Memory B cell (primary cell): ENCODE measurements around the gene NOC4L.
"Not testable (repeated sequence)": the region's sequence is repeated elsewhere in the genome, so short reads cannot be mapped to it uniquely, and the experiment has no call there.

Source experiments
- ATAC-seq: fragments of 150-1000 bp; cut with Tn5 transposase; 2 replicates; pipeline ENCODE4 v1.10.0; 2021; ENCODE audit warnings: low read depth, mild to moderate bottlenecking, moderate library complexity
- DNase-seq, 2 donors: peaks; one replicate each; pipeline ENCODE4 v3.0.0; 2022; ENCODE audit warnings: low spot score in 2 of 2
- H3K27ac Mint-ChIP-seq: one replicate; pipeline ENCODE4 v1.8.0; 2022; ENCODE audit warnings: mild to moderate bottlenecking, moderate library complexity, mixed read lengths
- H3K27me3 Mint-ChIP-seq: one replicate; pipeline ENCODE4 v1.8.0; 2022; ENCODE audit warnings: mixed read lengths
- H3K36me3 Mint-ChIP-seq: one replicate; pipeline ENCODE4 v1.8.0; 2022; ENCODE audit warnings: mild to moderate bottlenecking, mixed read lengths
- H3K4me1 Mint-ChIP-seq: one replicate; pipeline ENCODE4 v1.8.0; 2022; ENCODE audit warnings: mixed read lengths
- H3K4me3 Mint-ChIP-seq: one replicate; pipeline ENCODE4 v1.8.0; 2022; ENCODE audit warnings: mild to moderate bottlenecking, moderate library complexity, mixed read lengths
- H3K9me3 Mint-ChIP-seq: one replicate; pipeline ENCODE4 v1.8.0; 2022; ENCODE audit warnings: mixed read lengths

NOC4L gene

DNA sequence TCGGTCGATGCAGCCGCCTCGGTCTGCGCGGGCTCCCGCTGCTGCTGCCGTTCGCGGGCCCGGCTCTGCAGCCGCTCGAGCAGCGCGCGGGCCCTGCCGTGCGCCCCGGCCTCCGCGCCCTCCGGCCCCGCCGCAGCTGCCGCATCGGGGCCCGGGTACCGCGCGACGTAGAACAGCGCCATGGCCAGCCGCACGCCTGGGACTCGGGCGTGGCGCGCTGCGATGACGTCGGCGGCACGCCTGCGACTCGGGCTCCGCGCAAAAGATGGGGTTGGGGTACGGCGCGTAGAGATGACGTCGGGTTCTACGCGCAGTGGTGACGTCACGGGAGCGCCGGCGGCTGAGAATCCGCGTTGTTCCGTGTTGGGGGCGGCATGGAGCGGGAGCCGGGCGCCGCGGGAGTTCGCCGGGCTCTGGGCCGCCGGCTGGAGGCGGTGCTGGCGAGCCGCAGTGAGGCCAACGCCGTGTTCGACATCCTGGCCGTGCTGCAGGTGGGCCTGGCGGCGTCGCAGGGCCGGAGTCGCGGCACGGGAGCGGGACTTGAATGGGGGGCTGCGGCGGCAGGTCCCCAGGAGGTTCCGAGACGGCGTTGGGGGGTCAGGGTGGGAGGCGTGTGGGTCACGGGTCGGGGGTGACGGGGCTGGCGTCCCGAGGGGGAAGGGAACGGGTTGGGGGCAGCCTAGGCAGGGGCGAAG, at the start of gene NOC4L, which contains the start of gene DDX51:
NOC4L (plus strand) TSS at position 343 of the 695 bp plus-strand sequence; CDS start at position 375, 32 bp downstream.
DDX51 (minus strand) TSS at position 205 of the 695 bp plus-strand sequence; CDS start at position 182, 23 bp downstream.
- Mint-ChIP-seq H3K27me3 (no peaks in the 10 kb centered on the region), H3K9me3 (no peaks in the 10 kb centered on the region), H3K4me3 (peak within 1 kb of the TSS; percentile 94), H3K36me3 (peaks cover 9% of the 10 kb centered on the region), H3K4me1 (peaks cover 22% of the 10 kb centered on the region), H3K27ac (peak within 1 kb of the TSS; percentile 98)
- ATAC-seq (peak; percentile 95), DNase-seq (peak; percentile 97 to 99)

DNA sequence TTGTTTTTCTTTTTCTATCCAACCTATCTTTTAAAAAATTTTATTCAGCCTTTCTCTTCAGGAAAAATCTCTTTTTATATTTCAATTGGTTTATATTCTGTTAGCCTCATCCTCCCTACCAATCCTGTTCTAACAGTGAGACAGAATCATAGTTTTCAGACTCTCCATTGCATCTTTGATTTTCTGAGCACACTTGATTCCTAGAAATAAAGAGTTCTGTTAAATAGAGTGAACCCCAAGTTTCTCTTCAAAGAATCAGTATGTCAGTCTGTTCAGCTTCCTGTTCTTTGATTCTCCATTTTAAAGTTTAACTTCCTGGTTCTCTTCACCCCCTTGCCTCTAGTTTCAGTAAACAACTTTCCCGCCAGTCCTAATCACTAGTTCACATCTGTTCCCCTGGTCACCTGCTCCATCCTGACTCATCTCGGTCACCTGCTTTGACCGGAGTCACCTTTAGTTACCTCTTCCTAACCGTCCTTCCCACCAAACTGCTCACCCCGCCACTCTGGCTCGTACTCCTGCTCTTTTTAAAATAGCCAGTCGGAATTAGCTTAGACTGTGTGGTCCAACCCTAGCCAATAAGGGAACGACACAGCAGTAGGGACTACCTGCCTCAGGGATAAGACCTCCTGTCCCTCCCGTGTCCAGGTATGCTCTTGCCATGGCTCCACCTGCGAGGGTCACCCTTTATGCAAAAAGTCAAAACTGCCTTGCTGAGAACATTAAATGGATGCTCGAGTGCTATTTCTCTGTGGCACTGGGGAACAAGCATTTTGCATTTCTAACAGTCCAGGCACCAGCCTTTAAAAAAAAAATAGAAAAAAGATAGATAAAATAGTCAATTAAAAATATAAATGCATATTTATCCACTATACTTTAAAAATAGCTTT, 48.5 kb upstream of the NOC4L start:
- ATAC-seq: no peak
- H3K4me3 Mint-ChIP-seq: no peak overlapping the region
- H3K27me3 Mint-ChIP-seq: no peaks in the 10 kb centered on the region
- no peak for DNase-seq
- peaks cover 26% of the 10 kb centered on the region for H3K36me3 Mint-ChIP-seq
- no peak overlapping the region for H3K27ac Mint-ChIP-seq
- H3K9me3 Mint-ChIP-seq: no peaks in the 10 kb centered on the region
- peaks cover 4% of the 10 kb centered on the region for H3K4me1 Mint-ChIP-seq

- Mint-ChIP-seq H3K27me3 (no peaks in the 10 kb centered on the region), H3K4me3 (no peak overlapping the region), H3K36me3 (peaks cover 23% of the 10 kb centered on the region), H3K9me3 (no peaks in the 10 kb centered on the region), H3K27ac (no peak overlapping the region), H3K4me1 (peaks cover 4% of the 10 kb centered on the region)
- ATAC-seq (no peak), DNase-seq (no peak)
Measured at GRCh38 chr12:132099739-132100138, 44.5 kb upstream of the NOC4L start.

DNA sequence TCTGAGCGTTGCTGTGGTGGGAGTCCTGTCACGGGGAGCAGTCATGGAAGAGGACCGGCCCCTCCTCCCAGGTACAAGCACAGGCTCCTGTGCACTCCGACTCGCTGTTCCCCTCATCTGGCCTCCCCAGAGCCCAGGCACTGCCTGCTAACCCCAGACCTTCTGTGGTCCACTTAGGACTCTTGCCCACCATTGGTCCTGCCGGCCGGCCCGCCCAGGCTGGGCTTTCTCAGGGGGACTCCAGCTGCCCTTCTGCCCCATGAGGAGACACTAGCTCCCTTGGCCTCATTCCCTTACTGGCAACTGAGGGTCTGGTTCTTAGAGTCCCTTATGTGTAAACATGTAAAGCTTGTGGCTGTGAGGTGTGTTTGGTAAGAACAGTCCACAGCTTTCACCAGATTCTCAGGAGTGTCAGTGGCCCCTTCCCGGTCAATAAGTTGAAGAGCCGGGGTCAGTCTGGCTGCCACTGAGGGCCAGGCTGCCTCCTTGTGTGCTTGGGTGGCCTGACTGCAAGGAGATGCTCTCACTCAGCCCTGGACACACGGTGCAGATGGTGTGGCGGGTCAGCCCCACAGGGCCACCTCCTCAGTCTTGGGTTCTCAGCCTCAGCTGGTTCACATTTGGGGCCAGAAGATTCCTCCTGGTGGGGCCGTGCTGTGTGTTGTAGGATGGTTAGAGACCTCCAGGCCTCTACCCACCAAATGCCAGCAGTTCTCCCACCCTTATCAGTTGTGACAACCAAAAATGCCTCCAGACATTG, 43.8 kb upstream of the NOC4L start:
- H3K27ac Mint-ChIP-seq: no peak overlapping the region
- no peaks in the 10 kb centered on the region for H3K9me3 Mint-ChIP-seq
- H3K4me3 Mint-ChIP-seq: no peak overlapping the region
- H3K36me3 Mint-ChIP-seq: peaks cover 24% of the 10 kb centered on the region
- ATAC-seq: no peak
- DNase-seq: no peak
- H3K27me3 Mint-ChIP-seq: no peaks in the 10 kb centered on the region
- H3K4me1 Mint-ChIP-seq: peaks cover 4% of the 10 kb centered on the region

GRCh38 chr12:132102297-132102696, 42.0 kb upstream of the NOC4L start:
- Mint-ChIP-seq H3K27me3 (no peaks in the 10 kb centered on the region), H3K4me3 (no peak overlapping the region), H3K9me3 (no peaks in the 10 kb centered on the region), H3K36me3 (peaks cover 10% of the 10 kb centered on the region), H3K4me1 (no peaks in the 10 kb centered on the region), H3K27ac (no peak overlapping the region)
- no peak for ATAC-seq
- no peak for DNase-seq

GRCh38 chr12:132103072-132103471, 41.2 kb upstream of the NOC4L start:
- not testable (repeated sequence) for H3K27ac Mint-ChIP-seq, H3K4me3 Mint-ChIP-seq, H3K4me1 Mint-ChIP-seq, H3K9me3 Mint-ChIP-seq, DNase-seq, H3K36me3 Mint-ChIP-seq, ATAC-seq, H3K27me3 Mint-ChIP-seq

DNA sequence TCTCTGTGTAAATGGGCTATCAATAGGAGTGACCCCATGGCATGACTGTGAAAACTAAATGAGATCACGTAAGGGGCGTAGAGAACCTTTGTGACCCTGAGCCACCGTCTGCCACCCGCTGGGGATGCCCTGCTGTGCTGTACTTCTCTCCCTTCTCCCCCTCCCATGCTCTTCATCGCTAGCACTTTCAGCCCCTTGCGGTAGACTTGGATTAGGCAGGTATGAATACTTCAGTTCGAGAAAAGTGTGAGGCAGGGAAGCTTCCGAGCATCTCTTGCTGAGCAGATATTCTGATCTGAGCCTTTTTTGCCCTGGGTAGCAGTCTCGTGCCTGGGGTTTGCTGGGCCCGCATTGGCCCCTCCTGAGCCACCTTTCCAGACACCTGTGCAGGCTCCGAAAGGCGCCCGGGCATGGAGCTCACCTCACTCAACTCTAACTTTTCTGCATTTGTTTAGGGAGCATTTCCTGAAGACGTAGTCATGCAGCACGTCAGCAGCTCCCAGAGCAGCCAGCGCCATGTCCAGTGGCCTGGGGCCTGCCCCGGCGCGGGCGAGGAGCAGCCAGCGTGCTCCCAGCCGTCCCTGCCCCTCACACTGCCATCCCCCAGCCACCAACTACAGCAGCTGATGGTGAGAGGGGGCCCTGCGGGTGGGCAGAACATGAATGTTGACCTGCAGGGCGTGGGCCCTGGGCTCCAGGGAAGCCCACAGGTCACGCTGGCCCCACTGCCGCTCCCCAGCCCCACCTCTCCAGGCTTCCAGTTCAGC, 40.5 kb upstream of the NOC4L start:
- Mint-ChIP-seq H3K9me3 (no peaks in the 10 kb centered on the region), H3K27ac (no peak overlapping the region), H3K27me3 (no peaks in the 10 kb centered on the region), H3K4me3 (no peak overlapping the region), H3K4me1 (no peaks in the 10 kb centered on the region), H3K36me3 (peaks cover 7% of the 10 kb centered on the region)
- no peak for DNase-seq
- no peak for ATAC-seq

GRCh38 chr12:132105467-132105866, 38.8 kb upstream of the NOC4L start:
- DNase-seq: no peak
- Mint-ChIP-seq H3K9me3 (no peaks in the 10 kb centered on the region), H3K27me3 (no peaks in the 10 kb centered on the region), H3K36me3 (peaks cover 11% of the 10 kb centered on the region), H3K4me1 (peaks cover 2% of the 10 kb centered on the region), H3K27ac (no peak overlapping the region), H3K4me3 (no peak overlapping the region)
- ATAC-seq: no peak

DNA sequence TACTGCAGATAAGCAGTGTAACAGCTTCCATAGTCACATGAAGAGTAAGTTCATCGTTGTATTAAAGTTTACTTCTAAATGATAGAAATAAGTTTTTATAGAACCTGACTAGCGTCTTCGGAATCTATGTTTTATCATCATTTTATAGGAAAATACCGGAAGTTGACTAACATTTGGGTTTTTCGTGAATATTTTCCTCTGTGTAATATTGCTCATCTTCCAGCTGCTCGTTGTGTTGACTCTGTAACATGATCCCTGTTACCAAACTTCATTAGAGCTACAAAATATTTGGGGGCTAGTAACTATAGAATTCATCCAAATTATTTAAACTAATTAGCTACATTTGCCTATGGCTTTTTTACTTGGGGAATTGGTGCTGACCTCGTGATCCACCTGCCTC, 37.3 kb upstream of the NOC4L start:
- no peak for ATAC-seq
- H3K36me3 Mint-ChIP-seq: peaks cover 17% of the 10 kb centered on the region
- no peak overlapping the region for H3K27ac Mint-ChIP-seq
- DNase-seq: no peak
- H3K27me3 Mint-ChIP-seq: no peaks in the 10 kb centered on the region
- peaks cover 2% of the 10 kb centered on the region for H3K4me1 Mint-ChIP-seq
- H3K4me3 Mint-ChIP-seq: no peak overlapping the region
- no peaks in the 10 kb centered on the region for H3K9me3 Mint-ChIP-seq

DNA sequence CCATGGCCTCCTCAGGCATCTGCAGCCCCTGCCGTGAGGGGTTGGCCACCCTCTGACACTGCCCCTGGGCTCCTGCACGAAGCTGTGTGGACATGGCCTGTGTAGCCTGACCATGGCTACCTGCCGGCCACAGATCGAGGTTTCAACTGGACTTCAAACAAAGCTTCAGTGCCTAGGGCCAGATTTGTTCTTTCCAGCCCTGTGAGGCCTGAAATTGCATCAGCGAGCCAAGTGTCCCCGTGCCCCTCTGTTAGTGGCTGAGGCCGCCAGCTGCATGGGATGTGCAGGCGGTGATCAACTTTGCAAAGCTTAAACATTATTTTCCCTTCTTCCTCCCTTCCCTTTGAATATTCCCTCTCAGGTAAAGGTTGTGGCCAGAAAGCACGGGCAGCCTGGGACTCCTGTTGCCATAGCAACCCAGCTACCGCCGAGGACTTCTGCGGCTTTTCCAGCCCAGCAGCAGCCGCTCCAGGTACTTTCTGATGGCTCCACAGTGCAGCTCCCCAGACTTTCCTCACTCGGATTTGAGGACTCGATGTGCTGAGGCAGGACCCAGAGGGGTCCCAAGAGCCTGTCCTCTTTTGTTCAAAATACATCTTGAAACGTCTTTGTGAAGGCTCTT, 35.9 kb upstream of the NOC4L start:
- H3K27me3 Mint-ChIP-seq: no peaks in the 10 kb centered on the region
- peaks cover 18% of the 10 kb centered on the region for H3K36me3 Mint-ChIP-seq
- ATAC-seq (no peak), DNase-seq (no peak)
- H3K27ac Mint-ChIP-seq: no peak overlapping the region
- peaks cover 2% of the 10 kb centered on the region for H3K4me1 Mint-ChIP-seq
- H3K4me3 Mint-ChIP-seq: no peak overlapping the region
- no peaks in the 10 kb centered on the region for H3K9me3 Mint-ChIP-seq

- Mint-ChIP-seq H3K4me3 (no peak overlapping the region), H3K36me3 (peaks cover 21% of the 10 kb centered on the region), H3K27ac (no peak overlapping the region), H3K9me3 (no peaks in the 10 kb centered on the region), H3K4me1 (peaks cover 2% of the 10 kb centered on the region), H3K27me3 (no peaks in the 10 kb centered on the region)
- ATAC-seq (no peak), DNase-seq (no peak)
Measured at GRCh38 chr12:132109741-132110140, 34.5 kb upstream of the NOC4L start.

DNA sequence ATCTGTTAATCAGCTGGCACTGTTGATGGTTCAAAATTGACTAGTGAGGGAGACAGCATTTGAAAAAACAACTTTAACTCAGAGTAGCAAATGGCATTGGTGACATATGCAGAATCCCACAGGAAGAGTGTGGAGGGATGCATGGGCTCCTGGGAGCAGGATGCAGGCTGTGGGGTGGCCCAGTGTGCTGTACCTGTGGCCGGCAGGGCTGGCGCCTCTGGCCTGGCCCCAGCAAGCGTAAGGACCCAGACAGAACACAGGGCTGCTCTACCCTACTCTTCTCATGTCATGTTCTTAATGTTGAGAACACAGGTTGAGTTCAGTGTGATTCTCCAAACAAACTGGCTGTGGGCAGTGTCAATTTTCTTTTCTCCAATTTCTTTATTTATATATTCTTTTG, 33.6 kb upstream of the NOC4L start:
- H3K9me3 Mint-ChIP-seq: no peaks in the 10 kb centered on the region
- ATAC-seq: no peak
- no peaks in the 10 kb centered on the region for H3K27me3 Mint-ChIP-seq

GRCh38 chr12:132111654-132112304, 32.5 kb upstream of the NOC4L start:
- DNase-seq: no peak
- H3K27me3 Mint-ChIP-seq: no peaks in the 10 kb centered on the region
- ATAC-seq: no peak
- H3K4me1 Mint-ChIP-seq: peaks cover 2% of the 10 kb centered on the region
- H3K36me3 Mint-ChIP-seq: peaks cover 20% of the 10 kb centered on the region
- H3K9me3 Mint-ChIP-seq: no peaks in the 10 kb centered on the region
- H3K27ac Mint-ChIP-seq: peak overlapping the region; percentile 53
- H3K4me3 Mint-ChIP-seq: no peak overlapping the region

More for the DNA sequence above, 33.6 kb upstream of the NOC4L start:
- H3K27ac Mint-ChIP-seq: no peak overlapping the region
- no peak overlapping the region for H3K4me3 Mint-ChIP-seq
- peaks cover 20% of the 10 kb centered on the region for H3K36me3 Mint-ChIP-seq
- no peak for DNase-seq
- peaks cover 2% of the 10 kb centered on the region for H3K4me1 Mint-ChIP-seq
